NCI-H510A treated with DMSO at 0.1 percent for 48 hours (cell line): Measurements from ENCODE around the gene TXLNA.

Experiments
- DNase-seq: peaks from one replicate; lab custom pipeline; 2025; lab: John Stamatoyannopoulos, UW

Gene TXLNA

DNA sequence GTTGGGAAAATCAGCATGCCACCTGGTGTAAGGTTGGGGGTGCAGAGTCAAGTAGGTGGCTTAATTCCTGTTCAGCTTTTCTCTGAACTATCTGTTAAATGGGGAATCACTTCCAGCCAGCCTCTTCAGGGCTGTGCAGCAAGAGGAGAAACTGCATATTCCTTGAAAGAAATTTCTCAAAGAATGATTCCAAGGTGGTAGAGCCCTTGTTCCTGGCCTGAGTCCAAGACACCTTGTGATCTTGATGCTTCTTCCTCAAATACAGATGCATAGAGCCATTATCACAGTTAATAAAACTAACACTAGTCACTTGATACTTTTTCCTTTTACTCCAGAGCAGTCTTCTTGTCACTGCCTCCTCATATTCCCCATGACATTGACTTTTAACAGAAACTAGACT is 5.2 kb downstream of the TXLNA start:
- DNase-seq, result no peak

DNA sequence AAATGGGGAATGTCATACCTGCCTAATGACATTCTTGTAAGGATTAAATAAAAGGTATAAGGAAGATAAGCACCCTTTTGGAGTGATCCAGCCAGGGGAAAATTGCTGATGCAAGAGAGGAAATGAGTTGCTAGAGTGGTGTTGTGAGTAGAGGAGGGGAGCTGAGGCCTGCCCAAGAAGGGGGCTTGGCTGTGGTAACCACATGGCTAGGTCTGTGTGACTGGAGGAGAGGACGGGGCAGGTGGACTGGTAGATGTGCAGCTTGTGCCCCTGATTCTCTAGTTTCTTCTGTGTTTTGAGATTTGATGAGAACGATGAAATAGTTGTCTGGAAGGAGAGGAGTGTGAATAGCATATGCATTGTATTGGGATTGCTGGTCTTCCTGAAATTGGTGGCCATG is 6.6 kb downstream of the TXLNA start:
- DNase-seq, result no peak

DNA sequence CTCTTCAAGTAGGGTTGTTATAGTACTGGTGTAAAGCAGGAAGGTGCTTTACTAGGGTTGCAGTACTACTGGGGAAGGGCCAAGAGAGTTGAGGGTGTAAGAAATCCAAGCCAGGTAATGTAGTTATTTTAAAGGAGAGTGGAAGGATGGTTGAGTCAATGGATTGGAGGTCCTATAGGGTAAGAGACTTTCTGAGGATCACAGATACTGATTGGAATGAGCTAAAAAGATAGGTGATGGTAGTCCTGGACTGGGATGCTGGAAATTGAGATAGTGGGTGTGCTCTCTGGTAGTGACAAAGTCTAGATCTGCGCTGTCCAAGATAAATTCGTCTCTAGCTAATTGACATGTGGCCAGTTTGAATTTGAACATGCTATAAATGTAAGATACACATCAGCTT is 7.0 kb downstream of the TXLNA start:
- DNase-seq, result no peak

- no peak for DNase-seq
Observed at GRCh38 chr1:32187850-32188249, 8.4 kb downstream of the TXLNA start.

- no peak for DNase-seq
Observed at GRCh38 chr1:32192220-32192948, 12.9 kb downstream of the TXLNA start.

GRCh38 chr1:32194984-32195383 is 15.5 kb downstream of the TXLNA start:
- no peak for DNase-seq

GRCh38 chr1:32195531-32195930 is 16.1 kb downstream of the TXLNA start:
- no peak for DNase-seq

- no peak for DNase-seq
Observed at GRCh38 chr1:32195972-32196823, 16.7 kb downstream of the TXLNA start.

- no peak for DNase-seq
Observed at GRCh38 chr1:32197074-32197473, 17.6 kb downstream of the TXLNA start.

DNA sequence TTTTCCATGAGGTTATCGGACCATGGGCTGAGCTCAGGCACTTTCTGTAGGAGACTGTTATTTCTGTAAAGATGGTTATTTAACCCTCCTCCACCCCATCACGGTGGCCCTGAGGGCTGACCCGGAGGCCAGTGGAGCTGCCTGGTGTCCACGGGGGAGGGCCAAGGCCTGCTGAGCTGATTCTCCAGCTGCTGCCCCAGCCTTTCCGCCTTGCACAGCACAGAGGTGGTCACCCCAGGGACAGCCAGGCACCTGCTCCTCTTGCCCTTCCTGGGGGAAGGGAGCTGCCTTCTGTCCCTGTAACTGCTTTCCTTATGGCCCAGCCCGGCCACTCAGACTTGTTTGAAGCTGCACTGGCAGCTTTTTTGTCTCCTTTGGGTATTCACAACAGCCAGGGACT is 18.4 kb downstream of the TXLNA start:
- no peak for DNase-seq

DNA sequence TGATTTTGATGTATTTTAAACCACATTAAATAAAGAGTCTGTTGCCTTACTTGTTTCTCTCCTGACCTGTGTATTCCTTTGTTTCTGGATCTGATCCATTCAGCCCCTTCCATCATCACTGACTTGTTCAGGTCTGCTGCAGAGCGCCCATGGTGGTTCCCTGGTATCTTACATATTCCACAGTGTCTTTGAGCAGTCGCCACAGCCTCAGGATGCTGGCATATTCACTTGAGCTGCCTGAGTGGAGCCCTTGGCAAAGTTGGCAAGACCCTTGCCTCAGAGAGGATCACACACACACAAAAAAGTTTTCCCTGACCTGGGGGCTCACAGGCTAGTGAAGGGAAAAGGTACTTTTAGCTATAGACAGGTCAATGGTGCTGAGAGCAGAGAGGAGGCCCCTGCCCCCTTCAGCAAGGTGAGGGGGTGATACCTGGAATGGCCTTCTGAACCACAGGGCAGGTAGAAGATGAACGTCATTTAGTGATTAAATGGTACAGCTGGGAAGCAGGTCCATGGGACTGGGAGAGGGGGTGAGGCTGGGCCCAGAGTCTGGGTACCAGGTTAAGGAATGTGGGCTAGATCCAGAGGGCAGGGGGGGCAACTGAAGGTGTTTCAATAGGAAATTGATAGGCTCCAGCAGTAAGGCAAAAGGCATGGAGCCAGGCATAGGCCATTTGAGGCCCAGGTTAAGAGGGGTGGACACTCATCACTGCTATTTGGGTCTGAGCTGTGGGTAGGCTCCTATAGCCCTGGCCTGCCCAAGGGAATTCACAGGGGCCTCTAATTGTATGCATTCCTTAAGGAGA is 19.0 kb downstream of the TXLNA start:
- no peak for DNase-seq

DNA sequence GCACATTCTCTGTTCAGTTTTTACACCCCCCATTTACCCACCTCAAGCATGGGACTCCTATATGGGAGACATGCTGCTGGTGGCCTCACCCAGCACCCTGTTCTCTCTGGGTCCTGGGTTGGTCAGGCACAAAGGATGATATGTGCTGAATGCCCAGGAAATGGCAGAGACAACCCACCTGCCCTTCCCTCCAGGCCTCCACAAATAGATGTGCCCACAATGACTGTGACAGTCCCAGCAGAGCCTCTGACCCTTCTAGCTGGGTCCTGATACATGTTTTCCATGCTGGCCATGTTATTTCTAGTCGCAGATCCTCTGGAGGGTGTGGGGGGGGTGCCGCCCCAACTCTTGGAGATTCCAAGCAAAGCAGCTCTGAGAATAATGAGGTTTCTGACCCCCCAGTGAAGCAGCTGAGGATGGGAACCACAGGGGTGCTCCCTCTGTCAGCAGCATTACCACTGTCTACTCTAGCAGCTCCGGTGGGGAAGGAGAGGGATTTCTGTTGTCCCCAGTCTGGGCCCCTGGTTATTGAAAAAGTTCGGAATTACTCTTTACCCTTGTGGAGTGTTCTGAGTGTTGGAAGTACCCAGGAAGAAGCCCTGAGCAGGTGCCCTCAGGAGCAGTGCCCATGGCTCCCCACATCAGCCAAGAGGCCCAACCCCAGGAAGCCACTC is 19.7 kb downstream of the TXLNA start:
- no peak for DNase-seq

GRCh38 chr1:32199717-32200072 is 20.2 kb downstream of the TXLNA start:
- no peak for DNase-seq

- peak; percentile 58 for DNase-seq
Observed at GRCh38 chr1:32200226-32201010, 20.9 kb downstream of the TXLNA start, which contains the start of gene CCDC28B. CCDC28B (plus strand) TSS chr1:32200595; CDS start chr1:32201936, 1,341 bp downstream.

DNA sequence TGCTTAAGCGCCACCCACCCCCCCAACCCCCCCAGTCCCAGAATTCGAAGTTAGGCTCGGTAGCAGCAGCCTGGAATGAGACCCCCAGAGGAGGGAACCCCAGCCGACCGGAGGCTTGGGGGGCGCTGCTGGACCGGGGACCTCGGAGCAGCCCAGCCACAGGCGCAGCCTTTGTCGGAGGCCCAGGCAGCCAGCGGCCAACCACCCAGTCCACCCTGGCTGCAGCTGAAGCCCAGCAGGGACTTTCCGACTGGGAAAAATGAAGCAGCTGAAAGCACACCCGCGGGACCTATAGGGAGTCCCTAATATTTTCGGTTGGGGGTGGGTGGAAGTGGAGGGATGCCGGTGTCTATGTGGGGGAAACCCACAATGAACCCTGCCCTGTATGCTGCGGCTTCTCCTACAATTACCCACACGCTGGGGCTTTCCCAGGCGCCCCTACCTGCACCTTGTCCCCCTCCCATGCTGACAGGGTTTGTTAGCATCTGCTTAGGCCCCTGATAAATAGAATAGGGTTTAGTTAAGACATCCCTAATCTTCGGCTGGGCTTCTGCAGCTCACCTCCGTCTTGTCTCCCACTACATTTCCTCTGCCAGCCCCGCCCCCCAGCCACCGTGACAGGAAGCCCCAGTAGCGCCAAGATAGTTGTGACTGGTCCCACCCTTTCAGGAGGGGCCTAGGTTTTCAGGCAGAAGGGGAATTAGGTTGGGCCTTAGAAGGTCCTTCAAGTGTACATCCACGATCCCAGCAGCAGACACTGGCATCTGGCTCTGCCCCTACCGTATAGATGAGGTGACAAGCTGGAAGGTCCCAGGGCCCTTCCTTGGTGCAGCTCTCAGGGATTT is 21.8 kb downstream of the TXLNA start:
- no peak for DNase-seq

DNA sequence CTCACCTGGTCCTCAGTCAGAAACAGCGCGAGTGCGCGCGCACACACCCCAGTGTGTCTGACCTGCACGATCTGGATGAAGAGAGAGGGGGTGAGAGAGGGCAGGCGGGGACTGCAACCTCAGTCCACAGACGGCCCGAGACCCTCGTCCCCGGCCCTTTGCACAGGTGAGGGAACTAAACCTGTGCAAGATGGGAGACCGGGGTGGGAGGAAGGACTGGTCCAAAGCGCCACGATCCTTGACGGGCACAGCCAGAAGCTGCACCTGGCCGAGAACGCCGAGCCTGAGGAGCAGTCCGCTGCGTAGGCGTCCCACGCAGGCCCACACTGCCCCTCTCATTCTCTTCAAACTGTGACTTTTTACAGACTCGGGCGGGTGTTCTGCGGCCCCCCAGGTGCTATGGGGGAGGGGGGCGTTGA is 25.5 kb downstream of the TXLNA start:
- peak; percentile 33 for DNase-seq

- peak; percentile 78 for DNase-seq
Observed at GRCh38 chr1:32205401-32206370, 26.2 kb downstream of the TXLNA start, which contains the start of gene IQCC. IQCC (plus strand) TSS chr1:32205671; CDS start chr1:32205682, 11 bp downstream.

- no peak for DNase-seq
Observed at GRCh38 chr1:32208469-32208868, 29.0 kb downstream of the TXLNA start.

GRCh38 chr1:32208891-32209328 is 29.4 kb downstream of the TXLNA start, which contains the start of gene DCDC2B:
DCDC2B (plus strand) TSS chr1:32209089; CDS start chr1:32209094, 5 bp downstream.
- peak; percentile 85 for DNase-seq
